A204.1 (cell line): ENCODE results near the gene SULT2B1.
"Not testable (repeated sequence)": the region's sequence is repeated elsewhere in the genome, so short reads cannot be mapped to it uniquely, and the experiment has no call there.

Source experiments
- FAIRE-seq: peaks from 2 replicates; lab custom pipeline; 2012; peaks lifted over from hg19 to GRCh38; lab: Jason Lieb, UNC

SULT2B1 gene

GRCh38 chr19:48529156-48529555 is 22.8 kb upstream of the SULT2B1 start:
- no peak for FAIRE-seq

DNA sequence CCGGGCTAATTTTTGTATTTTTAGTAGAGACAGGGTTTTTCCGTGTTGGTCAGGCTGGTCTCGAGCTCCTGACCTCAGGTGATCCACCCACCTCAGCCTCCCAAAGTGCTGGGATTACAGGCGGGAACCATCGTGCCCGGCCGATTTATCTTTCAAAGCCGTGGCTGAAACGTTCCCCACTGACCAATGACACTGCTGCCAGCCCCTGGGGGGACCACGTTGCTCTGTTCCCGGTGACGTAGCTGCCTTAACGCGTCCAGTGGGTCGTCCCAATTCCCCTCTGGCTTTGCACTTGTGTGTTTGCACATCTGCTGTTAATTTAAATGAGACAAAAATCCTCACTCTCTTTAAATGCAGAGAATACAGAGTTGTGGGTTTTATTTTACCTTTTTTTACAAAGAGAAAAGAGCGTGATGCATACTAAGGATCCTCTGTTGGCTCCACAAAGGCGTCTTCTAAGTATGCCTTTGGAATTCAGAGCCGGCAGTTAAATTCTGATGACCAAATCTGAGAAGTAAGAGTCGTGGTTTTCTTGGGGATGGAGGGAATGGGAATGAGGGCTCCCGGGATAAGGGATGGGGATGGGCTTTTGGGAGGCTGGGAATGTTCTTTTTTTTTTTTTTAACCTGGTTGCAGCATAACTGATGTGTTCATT is 21.8 kb upstream of the SULT2B1 start:
- FAIRE-seq = no peak

GRCh38 chr19:48530770-48531169 is 21.2 kb upstream of the SULT2B1 start:
- FAIRE-seq = no peak

DNA sequence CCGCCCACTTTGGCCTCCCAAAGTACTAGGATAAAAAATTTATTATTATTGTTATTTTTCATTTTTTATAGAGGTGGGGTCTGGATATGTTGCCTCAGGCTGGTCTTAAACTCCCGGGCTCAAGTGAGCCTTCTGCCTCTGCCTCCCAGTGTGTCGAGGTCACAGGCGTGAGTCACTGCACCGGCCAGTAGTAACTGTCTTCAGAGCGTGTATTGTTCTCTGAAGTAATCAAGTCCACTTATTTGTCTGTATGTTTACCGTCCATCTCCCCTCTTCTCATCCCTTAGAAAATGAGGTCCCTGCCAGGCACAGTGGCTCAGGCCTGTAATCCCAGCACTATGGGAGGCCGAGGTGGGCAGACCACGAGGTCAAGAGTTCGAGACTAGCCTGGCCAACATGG is 18.2 kb upstream of the SULT2B1 start:
- no peak for FAIRE-seq

- no peak for FAIRE-seq
Measured at GRCh38 chr19:48537541-48537940, 14.4 kb upstream of the SULT2B1 start.

GRCh38 chr19:48538057-48538456 is 13.9 kb upstream of the SULT2B1 start:
- not testable (repeated sequence) for FAIRE-seq

GRCh38 chr19:48539503-48540096 is 12.4 kb upstream of the SULT2B1 start:
- FAIRE-seq = no peak

- no peak for FAIRE-seq
Measured at GRCh38 chr19:48540110-48540509, 11.9 kb upstream of the SULT2B1 start.

GRCh38 chr19:48541813-48542212 is 10.2 kb upstream of the SULT2B1 start:
- no peak for FAIRE-seq

DNA sequence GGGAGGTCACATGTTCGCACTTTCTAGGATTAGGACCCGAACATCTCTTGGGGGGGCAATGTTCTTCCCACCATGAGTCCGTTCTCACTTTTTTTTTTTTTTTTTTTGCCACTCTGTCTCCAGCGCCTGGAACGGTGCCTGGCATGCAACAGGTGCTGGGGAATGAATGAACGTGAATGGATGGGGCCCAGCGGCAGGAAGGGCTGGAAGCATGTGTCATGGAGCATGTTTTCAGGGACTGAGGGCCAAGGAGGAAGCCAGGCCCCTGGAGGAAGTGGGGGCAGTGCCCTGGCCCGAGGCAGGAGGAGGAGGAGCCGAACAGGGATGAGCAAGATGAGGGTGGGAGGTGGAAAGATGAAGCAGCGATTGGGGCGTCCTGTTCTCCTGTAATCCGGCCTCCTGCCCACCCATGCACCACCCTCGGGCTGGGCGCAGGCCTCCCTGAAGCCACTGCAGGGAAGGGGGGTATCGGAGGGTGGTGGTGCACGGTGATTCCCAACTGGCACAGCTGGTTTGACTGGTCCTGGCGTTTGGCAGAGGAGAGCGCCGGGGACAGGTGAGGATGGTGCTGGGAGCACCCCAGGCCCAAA is 8.8 kb upstream of the SULT2B1 start:
- FAIRE-seq = no peak

GRCh38 chr19:48544856-48545750 is 6.9 kb upstream of the SULT2B1 start:
- no peak for FAIRE-seq

DNA sequence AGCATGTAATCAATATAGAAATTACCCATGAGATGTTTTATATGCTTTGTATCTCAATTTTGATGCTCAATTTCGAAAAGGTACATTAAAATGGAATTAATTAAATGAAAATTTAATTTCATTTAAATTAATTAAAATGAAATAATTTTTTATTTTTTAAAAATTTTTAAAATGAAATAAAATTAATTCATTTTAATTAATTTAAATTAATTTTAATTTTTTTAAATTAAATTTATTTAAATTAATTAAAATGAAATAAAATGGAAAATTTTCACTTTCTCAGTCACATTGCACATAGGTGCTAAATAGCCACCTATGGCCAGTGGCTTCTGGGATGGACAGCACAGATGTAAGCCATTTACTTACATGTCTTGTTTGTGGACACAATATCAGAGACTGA is 4.2 kb upstream of the SULT2B1 start:
- peak; percentile 98 for FAIRE-seq

DNA sequence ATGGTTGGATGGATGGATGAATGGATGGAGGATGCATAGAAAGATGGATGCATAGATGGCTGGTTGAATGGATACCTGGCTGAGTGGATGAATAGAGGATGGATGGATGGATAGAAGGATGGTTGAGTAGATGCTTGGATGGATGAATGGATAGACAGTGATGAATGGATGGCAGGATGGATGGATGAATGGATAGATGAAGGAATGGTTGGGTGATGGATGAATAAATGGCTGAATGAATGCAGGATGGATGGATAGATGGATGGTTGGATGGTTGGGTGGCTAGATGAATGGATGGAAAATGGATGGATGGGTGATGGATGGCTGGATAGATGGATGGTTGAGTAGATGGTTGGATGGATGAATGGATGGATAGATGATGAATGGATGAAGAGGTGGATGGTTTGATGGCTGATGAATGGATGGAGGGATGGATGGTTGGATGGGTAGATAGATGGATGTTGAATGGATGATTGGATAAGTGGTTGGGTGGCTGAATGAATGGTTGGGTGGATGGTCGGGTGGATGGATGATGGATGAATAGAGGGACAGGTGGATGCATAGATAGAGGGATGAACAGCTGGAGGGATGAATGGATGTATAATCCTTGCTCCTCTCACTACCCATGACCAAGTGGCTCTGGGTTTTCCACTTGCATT is 3.6 kb upstream of the SULT2B1 start:
- FAIRE-seq = no peak

- FAIRE-seq = no peak
Measured at GRCh38 chr19:48549380-48549779, 2.6 kb upstream of the SULT2B1 start.

- no peak for FAIRE-seq
Measured at GRCh38 chr19:48552406-48553322, 692 bp downstream of the SULT2B1 start.

GRCh38 chr19:48553676-48554384 is 1.9 kb downstream of the SULT2B1 start:
- no peak for FAIRE-seq

- FAIRE-seq = no peak
Measured at GRCh38 chr19:48554385-48555091, 2.6 kb downstream of the SULT2B1 start.

GRCh38 chr19:48556163-48556562 is 4.2 kb downstream of the SULT2B1 start:
- FAIRE-seq = no peak

DNA sequence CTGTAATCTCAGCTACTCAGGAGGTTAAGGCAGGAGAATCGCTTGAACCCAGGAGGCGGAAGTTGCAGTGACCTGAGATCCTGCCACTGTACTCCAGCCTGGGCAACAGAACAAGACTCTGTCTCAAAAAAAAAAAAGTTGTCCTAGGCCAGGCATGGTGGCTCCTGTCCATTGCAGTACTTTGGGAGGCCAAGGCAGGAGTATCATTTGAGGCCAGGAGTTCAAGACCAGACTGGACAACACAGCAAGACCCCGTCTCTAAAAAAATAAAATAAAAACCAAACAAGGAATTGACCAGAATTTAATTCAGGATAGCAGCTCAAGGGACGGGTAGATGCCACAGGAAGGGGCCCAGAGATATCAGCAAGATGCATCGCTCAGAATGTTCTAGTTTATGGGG is 4.9 kb downstream of the SULT2B1 start:
- FAIRE-seq = no peak
